ENCODE data around the gene STAG2.
"Not testable (repeated sequence)": the region's sequence is repeated elsewhere in the genome, so short reads cannot be mapped to it uniquely, and the experiment has no call there.

The STAG2 gene

DNA sequence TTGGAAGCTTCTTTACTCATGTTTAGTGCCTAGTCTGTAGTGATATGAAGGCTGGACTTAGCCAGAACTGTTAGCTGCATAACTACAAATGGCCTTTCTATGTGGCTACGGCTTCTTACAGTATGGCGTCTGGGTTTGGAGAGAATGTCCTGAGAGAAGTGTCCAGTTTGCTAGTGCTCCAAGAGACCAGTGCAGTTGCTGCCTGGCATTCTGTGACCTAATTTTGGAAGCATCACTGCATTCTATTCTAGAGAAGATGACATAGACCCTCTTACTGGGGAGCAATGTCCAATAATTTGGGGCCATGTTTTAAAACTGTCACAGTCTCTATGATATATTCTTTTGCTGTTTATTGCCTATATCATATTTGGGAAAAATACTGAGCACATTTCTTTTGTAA is 74.2 kb downstream of the STAG2 start:
- DNase-seq (ENCODE audit: insufficient read length, low spot score), result no peak
- no peak for FAIRE-seq

DNA sequence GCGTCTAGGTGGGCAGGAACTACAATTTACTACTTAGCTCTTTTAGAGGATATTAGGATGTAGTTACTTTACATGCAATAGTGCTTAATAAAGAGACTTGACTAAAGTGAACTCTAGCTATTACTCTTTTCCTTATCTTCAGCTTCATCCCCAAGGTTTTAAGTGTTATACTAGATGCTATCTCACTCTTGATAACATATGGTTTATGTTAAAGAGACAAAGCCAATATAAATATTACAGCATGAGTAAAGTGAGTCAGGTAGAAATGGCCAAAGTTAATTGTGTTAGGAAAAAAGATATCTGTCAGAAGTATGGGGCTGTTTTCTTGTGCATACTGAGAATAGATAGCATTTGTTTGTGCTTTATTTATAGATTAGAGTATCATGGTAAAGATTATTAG is 80.5 kb downstream of the STAG2 start:
- no peak for FAIRE-seq
- TF ChIP-seq POLR2A (IDR thresholded peaks at IDR 0.05; ENCODE audit: low read depth, low read length), result no peak
- no peak for DNase-seq (ENCODE audit: insufficient read length, low spot score)

More for the DNA sequence above, 74.2 kb downstream of the STAG2 start:
- no peak for TF ChIP-seq POLR2A (IDR thresholded peaks at IDR 0.05; ENCODE audit: low read depth, low read length)

DNA sequence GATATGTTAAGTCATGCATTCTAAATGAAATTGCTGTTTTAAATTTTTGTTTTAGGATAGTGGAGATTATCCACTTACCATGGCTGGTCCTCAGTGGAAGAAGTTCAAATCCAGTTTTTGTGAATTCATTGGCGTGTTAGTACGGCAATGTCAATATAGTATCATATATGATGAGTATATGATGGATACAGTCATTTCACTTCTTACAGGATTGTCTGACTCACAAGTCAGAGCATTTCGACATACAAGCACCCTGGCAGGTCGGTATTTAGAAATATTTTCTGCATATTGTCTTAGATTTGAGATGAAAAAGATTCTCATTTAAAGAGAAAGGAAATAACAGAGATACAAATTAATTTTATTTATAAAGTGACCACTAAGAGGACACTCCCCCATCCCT is 83.6 kb downstream of the STAG2 start:
- TF ChIP-seq POLR2A (IDR thresholded peaks at IDR 0.05; ENCODE audit: low read depth, low read length), result no peak
- FAIRE-seq (no peak), DNase-seq (ENCODE audit: insufficient read length, low spot score) (no peak)

DNA sequence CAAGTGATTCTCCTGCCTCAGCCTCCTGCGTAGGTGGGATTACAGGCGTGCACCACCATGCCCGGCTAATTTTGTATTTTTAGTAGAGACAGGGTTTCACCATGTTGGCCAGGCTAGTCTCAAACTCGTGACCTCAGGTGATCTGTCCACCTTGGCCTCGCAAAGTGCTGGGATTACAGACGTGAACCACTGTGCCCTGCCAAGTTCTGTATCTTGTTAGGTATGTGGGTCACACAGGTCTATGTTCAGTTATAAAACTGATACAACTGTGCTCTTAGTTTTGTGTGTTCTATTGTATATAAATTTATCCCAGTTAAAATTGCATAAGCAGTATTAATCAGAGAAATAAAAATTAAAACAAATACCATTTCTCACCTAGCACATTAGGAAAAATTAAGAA is 122.9 kb downstream of the STAG2 start:
- FAIRE-seq, result not testable (repeated sequence)

DNA sequence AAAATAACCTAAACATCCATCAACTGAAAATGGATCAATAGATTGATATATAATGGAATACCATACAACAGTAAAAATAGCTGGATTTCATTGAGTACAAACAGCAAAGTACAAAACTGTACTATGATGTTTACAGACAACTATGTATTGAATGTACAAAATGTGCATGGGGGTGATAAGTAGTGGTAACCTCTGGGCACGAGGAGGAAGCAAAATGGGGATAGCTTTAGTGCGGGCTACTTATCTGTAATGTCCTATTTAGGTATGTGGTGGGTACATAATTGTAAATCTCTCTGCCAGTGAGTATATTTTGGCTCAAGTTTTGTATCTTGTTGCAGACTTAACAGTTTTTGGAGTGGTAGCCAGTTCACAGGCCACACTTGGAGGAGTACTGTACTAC is 123.6 kb downstream of the STAG2 start:
- FAIRE-seq (no peak), DNase-seq (ENCODE audit: insufficient read length, low spot score) (no peak)
- TF ChIP-seq POLR2A (IDR thresholded peaks at IDR 0.05; ENCODE audit: low read depth, low read length), result no peak

More for the DNA sequence above, 122.9 kb downstream of the STAG2 start:
- not testable (repeated sequence) for DNase-seq (ENCODE audit: insufficient read length, low spot score)

DNA sequence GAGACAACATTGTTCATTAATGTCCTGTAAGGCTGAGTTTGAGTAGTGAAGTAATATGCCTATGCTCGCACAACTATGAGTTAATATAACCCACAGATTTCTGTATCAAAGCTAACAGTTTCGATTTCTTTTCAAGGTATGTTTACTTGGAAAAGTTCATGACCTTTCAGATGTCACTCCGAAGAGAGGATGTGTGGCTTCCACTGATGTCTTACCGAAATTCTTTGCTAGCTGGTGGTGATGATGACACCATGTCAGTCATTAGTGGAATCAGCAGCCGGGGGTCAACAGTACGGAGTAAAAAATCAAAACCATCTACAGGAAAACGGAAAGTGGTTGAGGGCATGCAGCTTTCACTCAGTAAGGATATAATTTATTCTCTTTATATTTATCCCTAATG is 124.9 kb downstream of the STAG2 start:
- no peak for FAIRE-seq
- no peak for DNase-seq (ENCODE audit: insufficient read length, low spot score)
- no peak for TF ChIP-seq POLR2A (IDR thresholded peaks at IDR 0.05; ENCODE audit: low read depth, low read length)

DNA sequence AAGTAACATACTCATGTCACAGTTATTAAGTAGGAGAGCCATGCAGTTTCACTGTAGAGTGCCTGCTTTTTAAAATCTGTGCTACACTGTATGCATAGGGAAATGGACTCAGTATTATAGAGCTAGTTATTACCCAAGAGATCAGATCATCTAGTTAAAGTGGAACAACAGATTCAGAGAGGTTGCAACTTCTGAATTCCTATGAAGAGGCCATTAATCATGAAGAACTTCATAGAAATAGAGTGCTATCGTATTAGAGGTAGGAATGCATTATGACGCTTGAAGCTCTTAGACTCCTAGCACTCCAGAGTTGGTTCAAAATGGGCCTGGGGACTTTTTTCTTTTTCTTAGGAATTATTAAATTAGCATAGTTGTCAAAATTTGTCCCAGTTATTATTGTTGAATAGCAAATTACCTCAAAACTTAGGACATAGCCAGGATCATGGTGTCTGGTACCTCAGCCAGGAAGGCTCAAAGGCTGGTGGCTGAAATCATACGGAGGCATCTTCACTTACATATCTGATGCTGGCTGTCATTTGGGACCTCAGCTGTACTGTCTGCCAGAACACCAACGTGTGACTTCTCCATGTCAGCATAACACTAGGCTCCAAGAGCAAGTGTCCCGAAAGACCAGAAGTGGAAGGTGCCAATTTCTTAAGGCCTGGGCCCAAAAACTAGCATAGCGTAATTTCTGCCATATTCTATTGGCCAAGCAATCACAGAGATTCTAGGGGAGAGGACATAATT is 125.7 kb downstream of the STAG2 start:
- TF ChIP-seq POLR2A (IDR thresholded peaks at IDR 0.05; ENCODE audit: low read depth, low read length), result no peak
- FAIRE-seq (no peak), DNase-seq (ENCODE audit: insufficient read length, low spot score) (no peak)

DNA sequence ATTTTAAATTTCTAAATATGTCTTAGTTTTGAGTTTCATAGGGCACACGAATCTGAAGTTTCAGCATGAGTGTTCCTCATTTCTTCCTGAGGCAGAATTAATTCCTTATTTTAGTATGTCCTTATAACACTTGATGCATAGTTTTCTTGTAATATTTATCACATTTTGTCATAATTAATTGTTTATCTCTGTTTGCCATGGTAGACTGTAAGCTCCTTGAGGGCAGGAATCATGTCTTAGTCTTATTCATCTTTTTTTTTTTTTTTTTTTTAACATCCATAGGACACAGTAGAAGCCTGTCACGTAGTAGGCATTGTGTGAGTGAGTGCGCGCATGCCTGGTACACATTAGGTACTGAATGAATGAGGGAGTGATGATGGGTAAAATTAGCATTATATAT is 131.7 kb downstream of the STAG2 start:
- no peak for TF ChIP-seq POLR2A (IDR thresholded peaks at IDR 0.05; ENCODE audit: low read depth, low read length)
- no peak for DNase-seq (ENCODE audit: insufficient read length, low spot score)
- FAIRE-seq, result no peak

DNA sequence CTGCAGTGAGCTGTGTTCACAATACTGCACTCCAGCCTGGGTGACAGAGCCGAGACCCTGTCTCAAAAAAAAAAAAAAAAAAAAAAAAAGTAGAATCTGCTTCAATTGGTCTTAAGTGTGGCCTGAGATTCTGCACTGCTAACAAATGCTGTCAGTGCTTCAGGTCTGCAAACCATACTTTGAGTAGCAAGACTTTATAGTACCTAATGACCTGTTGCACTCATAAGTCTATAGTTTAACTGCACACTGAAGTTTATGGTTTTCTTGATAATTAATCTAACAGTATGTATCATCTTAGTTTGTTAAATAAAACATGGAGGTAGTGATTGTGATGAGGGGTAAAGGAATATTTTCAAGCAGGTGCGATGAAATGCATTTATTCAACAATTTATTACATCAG is 135.6 kb downstream of the STAG2 start:
- FAIRE-seq (no peak), DNase-seq (ENCODE audit: insufficient read length, low spot score) (no peak)
- TF ChIP-seq POLR2A (IDR thresholded peaks at IDR 0.05; ENCODE audit: low read depth, low read length), result no peak

DNA sequence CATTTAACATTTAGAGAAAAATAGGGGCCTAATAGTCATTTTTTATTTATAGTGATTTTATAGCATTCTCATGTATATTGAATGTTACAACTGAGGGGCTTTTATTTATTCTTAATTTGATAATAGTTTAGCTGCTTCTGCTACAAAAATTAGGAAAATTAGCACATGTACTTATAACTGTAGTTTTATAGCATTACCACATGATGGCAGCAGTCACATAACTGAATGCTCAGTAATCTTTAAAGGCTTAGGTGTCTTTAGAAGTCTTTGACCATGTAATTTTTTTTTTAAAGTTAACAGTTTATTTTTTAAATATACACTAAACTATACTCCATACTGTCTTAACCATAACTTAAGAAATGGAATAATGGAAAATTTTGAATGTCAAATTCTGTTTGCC is 136.6 kb downstream of the STAG2 start:
- FAIRE-seq, result no peak
- TF ChIP-seq POLR2A (IDR thresholded peaks at IDR 0.05; ENCODE audit: low read depth, low read length), result no peak
- DNase-seq (ENCODE audit: insufficient read length, low spot score), result no peak

DNA sequence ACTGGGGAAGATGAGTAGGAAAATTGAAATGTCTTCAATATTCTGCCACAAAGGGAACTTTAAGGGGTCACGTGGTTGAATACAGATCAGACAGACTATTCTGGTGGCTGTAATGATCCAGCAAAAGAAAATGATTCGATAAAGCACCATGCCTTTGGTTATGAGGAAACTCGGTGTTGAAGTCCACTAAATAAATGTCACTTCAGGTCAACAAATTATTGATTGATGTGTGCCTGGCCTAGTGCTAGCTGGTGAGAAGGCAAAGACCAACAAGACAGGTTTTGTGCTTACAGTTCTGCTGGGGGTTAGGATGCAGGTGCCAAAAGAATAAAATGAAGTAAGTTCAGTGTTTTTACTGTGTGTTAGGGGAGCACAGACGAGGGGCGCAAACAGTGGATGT is 142.5 kb downstream of the STAG2 start:
- TF ChIP-seq POLR2A (IDR thresholded peaks at IDR 0.05; ENCODE audit: low read depth, low read length), result no peak
- DNase-seq (ENCODE audit: insufficient read length, low spot score), result no peak
- FAIRE-seq, result no peak

DNA sequence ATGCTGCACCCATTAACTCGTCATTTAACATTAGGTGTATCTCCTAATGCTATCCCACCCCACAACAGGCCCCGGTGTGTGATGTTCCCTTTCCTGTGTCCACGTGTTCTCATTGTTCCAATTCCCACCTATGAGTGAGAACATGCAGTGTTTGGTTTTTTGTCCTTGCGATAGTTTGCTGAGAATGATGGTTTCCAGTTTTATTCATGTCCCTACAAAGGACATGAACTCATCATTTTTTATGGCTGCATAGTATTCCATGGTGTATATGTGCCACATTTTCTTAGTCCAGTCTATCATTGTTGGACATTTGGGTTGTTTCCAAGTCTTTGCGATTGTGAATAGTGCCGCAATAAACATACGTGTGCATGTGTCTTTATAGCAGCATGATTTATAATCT is 143.0 kb downstream of the STAG2 start:
- DNase-seq (ENCODE audit: insufficient read length, low spot score); FAIRE-seq: not testable (repeated sequence)

DNA sequence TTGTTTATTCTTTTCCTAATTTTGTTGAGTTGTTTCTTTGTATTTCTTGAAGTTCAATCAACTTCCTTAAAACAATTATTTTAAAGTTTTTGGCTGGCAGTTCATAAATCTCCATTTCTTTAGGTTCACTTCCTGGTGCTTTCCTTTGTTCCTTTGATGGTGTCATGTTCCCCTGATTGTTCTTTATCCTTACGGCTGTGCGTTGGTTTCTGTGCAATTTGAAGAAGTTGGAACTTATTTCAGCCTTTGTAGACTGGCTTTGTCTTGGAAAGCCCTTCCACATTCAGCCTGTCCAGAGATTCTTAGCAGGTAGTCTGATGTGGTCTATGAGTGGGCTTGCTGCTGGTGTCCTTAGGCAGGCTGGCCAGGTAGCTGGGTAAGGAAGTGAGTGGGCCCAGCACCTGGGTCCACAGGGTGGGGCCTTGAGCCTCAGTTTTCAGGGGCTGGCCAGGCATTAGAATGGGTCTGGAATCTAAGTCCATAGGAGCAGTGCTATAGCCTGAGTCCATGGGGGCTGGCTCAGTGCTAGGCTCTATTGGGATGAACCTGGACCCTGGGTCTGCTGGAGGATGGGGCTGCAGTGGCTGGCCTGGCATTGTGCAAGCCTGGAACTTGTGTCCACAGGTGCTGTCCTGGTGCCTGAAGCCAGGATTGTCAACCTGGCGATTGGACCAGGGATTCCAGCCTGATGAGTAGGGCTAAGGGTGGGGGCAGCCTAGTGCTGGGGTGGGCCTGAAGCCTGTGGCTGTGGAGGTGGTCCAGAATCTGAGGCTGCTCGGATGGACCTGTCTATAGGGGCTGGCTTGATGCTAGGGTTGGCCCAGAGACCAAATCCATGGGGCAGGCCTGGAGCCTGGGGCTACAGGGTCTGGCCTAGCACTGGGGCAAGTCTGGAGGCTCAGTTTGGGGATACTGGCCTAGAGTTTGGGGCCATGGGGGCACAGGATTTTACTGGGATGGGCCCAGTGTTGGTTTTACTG is 152.4 kb downstream of the STAG2 start:
- DNase-seq (ENCODE audit: insufficient read length, low spot score) (no peak), FAIRE-seq (no peak)
- no peak for TF ChIP-seq POLR2A (IDR thresholded peaks at IDR 0.05; ENCODE audit: low read depth, low read length)

DNA sequence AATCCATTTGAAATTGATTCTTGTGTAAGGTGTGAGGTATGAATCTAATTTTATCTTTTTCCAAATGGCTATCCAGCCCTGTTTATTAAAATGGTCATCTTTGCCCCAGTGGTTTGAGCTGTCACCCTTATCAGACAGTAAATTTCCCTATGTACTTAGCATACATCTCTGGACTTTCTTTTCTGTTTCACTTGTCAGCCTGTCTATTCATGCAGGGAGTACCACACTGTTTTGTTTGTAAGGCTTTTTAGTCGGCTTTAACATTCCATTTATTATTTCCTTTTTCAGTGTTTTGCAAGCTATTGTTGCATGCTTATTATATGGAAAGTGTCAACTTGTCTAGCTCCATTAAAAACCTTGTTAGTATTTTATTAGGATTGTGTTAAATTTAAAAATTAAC is 155.8 kb downstream of the STAG2 start:
- TF ChIP-seq POLR2A (IDR thresholded peaks at IDR 0.05; ENCODE audit: low read depth, low read length), result no peak
- DNase-seq (ENCODE audit: insufficient read length, low spot score) (no peak), FAIRE-seq (no peak)

DNA sequence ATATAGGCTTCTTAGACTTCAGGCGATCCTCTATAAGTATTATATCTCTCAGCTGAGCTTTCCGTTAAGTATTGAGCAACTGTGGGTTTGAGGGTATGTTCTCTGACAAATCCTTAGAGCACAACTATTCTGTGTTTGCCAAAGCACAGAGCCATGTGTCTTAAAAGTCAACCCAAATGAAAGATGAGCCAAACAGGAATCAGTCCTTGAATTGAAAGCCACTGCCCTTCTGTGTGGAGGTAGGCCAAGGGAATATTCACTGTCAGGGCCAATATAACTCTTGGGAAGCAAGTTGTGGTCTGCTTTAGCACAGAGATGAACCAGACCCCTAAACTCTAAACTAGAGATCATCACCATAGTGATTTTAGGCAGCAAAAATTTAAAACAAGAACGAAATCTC is 164.0 kb downstream of the STAG2 start:
- DNase-seq (ENCODE audit: insufficient read length, low spot score) (no peak), FAIRE-seq (no peak)
- no peak for TF ChIP-seq POLR2A (IDR thresholded peaks at IDR 0.05; ENCODE audit: low read depth, low read length)

Data from H54 (cell line).